SH-SY5Y (cell line): ENCODE measurements around the gene NGDN.

ENCODE experiments used
- GATA2 ChIP-seq: IDR thresholded peaks from 2 replicates; pipeline ENCODE4 v1.6.1; 2011; ENCODE audit warnings: mild to moderate bottlenecking, low read depth, low read length
- GATA3 ChIP-seq: IDR thresholded peaks from 2 replicates; pipeline ENCODE4 v1.6.1; 2011; ENCODE audit warnings: low read depth, mild to moderate bottlenecking, low read length, moderate library complexity

- TF ChIP-seq GATA2 (no peak), GATA3 (no peak)
Measured at GRCh38 chr14:23452237-23452636, 17.3 kb upstream of the NGDN start.
